Limb (tissue), 2 donors: Measurements from ENCODE around the gene KRTAP22-2.

Experiments
- DNase-seq, 2 donors: peaks; one replicate each; pipeline ENCODE4 v3.0.0-alpha.2; 2016; ENCODE audit errors: extremely low spot score in 2 of 2

The KRTAP22-2 gene

GRCh38 chr21:30590297-30590696 is at the start of gene KRTAP22-2:
TSS of gene KRTAP22-2 (minus strand) at chr21:30590397.
- DNase-seq, result no peak

DNA sequence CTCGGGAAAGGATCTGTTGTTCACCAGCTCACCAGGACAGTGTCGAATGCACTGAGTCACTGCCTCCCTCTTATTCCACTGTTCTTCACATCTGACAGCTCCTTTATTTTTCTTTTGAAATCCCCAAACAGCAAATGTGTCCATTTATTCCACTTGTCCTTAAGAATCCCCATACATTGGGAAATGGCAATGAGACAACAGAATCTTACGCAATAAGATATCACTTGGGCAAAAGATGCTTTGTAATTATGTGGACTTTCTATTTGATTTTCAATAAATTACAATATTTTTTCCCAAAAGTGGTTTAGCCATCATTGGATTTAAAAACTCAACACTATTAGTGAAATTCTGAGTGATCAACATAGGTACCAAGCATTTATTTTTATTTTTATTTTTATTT is 48.5 kb upstream of the KRTAP22-2 start:
- no peak for DNase-seq

DNA sequence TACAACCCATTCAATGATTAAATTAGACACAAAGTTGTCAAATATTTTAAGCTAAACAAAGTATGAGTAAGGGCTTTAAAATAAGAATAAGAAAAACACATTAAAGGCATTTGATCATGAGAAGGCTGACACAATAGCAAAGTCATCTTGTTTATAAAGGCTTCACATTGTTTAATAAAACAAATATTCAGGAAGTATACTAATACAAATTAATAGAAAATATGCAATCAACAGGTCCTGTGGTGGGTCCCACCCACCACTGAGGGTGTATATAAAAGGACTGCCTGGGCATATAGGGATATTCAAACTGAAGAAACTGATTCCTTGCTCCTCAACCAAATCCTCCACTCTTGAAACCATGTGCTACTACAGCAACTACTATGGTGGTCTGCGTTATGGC is 44.7 kb upstream of the KRTAP22-2 start, which contains the start of gene KRTAP20-2:
Gene KRTAP20-2 (plus strand): TSS at position 301 of the 400 bp plus-strand sequence. CDS start 58 bp downstream, at position 359.
- no peak for DNase-seq

- no peak for DNase-seq
These were observed 39.0 kb upstream of the KRTAP22-2 start for GRCh38 chr21:30629200-30629599.

DNA sequence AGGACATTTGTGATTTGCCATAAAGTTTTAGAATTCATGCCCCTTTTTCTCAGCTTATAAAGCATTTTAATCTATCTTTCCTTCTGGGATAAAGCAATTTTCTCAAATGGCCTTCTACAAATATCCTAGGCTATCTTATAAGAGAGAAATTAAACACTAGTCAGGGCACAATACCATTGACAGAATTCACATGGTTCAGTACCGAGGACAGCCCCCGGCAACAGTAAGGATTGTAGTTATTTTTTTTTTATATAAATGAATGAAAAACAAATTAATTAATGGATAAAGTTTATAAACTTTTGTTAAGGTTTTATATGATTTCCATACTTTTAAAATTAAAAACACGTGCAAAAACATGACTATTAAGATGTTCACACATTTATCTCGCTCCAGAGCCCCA is 37.9 kb upstream of the KRTAP22-2 start:
- DNase-seq, result no peak

DNA sequence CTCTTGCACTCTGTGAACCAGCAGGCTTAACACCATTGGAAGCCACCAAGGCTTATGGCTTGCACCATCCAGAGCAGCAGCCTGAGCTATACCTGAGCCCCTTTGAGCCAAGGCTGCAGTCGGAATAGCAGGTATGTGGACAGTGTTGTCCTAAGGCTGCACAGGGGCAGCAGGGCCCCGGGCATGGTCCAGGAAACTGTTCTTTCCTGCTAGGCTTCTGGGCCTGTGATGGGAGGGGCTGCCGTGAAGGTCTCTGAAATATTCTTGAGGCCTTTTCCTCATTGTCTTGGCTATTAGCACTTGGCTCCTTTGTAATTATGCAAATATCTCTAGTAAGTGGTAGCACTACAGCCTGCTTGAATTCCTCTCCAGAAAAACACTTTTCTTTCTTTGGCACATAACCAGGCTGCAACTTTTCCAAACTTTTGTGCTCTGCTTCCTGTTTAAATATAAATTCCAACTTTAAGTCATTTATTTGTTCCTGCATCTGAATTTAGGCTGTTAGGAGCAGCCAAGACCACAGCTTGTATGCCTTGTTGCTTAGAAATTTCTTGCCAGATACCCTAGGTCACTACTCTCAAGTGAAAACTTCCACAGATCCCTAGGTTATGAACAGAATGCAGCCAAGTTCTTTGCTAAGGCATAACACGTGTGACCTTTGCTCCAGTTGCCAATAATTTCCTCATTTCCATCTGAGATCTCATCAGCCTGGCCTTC is 35.4 kb upstream of the KRTAP22-2 start:
- DNase-seq, result no peak

- DNase-seq, result no peak
These were observed 33.2 kb upstream of the KRTAP22-2 start for GRCh38 chr21:30623362-30623761.

DNA sequence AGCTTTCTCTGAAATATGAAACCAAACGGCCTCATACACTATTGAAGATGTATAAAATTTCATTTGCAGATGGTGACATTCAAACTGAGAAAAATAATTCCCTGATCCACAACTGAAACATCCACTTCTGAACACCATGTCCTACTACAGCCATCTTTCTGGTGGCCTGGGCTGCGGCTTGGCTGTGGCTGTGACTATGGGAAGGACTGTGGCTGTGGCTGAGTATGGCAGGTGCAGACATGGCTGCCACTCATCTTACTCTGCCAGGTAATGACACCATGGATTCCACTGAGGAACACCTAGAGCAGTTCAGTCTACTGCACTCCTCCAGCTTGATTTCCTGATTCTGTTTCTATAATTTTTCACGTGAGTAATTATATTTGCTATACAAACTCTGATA is 30.3 kb upstream of the KRTAP22-2 start, which contains the start of gene KRTAP20-4:
Gene KRTAP20-4 (plus strand): TSS at position 106 of the 400 bp plus-strand sequence.
- no peak for DNase-seq

DNA sequence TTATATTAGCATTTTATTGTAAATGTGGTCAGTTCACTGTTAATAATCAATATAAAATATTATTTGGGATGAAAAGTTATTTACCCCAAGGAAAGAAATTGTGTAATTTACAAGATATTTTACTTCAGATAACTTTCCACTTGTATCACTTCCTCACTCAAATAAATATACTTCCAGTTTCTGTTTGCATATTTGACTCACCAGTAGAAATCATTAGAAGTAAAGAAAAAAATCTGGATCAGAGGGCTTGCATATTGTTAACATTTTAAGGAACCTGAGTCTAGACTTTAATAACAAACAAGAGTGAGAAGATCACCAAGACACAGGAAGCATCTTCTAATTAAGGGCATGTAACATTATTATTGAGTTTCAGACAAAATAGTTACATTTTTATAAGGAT is 29.9 kb upstream of the KRTAP22-2 start:
- DNase-seq, result no peak

DNA sequence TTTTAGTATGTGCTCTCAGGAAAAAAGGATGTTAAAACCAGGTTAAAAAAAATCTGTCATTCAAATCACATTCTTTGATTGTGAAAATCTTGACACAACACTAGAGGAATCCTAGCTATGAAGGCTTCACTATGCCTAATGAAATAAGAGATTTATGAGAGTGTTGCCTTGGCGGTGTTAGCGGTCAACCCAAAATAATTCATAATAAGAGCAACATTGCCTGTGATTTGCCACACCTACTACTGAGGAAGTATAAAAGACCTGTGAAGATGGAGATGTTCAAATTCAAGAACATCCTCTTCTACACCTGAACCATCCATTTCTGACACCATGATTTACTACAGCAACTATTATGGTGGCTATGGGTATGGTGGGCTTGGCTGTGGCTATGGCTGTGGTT is 25.9 kb upstream of the KRTAP22-2 start, which contains the start of gene KRTAP20-1:
Gene KRTAP20-1 (plus strand): TSS at position 301 of the 400 bp plus-strand sequence. CDS start 30 bp downstream, at position 331.
- no peak for DNase-seq

- DNase-seq, result no peak
These were observed 25.0 kb upstream of the KRTAP22-2 start for GRCh38 chr21:30615199-30615598.

DNA sequence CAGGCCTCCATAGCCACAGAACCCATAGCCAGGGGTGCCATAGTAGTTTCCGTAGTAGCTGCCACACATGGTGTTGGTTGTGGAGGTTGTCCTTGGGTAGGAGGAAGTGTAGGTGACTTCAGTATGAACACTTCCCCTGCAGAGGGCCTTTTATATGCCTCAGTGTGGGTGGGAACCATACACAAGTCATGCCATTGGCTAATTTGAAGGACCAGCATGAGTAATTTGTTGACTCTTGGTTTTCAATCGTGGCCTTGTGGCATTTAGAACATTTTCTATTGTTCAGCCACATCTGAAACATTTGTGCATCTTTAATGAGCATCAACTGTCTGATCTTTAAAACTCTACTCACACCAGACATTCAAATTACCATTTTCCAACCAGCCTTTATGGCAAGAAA is 23.6 kb upstream of the KRTAP22-2 start, which contains the start of gene KRTAP6-1:
Gene KRTAP6-1 (minus strand): TSS at position 95 of the 400 bp plus-strand sequence. CDS start 26 bp downstream, at position 69.
- DNase-seq, result no peak

DNA sequence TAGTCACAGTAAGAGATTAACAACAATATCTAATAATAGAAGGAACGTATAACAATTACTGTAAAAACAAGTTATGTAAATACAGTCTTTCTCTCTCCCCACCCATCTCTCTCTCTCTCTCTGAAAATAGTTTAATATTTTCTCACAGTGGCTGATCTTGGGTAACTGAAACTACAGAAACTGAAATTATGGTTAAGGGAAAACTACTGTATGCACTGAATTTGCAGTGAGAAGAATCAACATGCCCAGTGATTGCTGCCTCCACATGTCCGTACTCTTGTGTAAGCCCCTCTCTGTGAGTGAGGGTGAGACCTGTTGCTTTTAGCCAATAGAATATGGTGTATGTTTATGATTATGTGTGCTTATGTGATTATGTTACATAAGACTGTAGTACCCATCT is 21.9 kb upstream of the KRTAP22-2 start:
- no peak for DNase-seq

DNA sequence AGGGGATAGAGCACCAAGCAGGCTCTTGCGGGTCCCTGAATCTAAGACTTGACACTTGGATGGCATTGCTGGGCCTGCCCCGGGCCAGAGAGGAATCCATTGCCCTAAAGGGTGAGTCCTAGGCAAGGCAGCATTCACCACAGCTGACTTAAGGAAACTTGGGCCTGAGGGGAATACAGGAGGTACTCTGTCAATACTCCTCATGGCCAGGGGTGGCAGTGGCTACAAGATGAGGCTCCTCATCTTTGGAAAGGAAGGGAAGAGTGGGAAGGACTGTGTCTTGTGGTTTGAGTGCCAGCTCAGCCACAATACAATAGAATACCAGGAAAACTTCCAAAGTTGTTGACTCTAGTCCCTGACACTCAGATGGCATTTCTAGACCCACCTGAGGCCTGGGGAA is 15.8 kb upstream of the KRTAP22-2 start:
- no peak for DNase-seq

- no peak for DNase-seq
These were observed 10.6 kb upstream of the KRTAP22-2 start, which contains the start of gene KRTAP22-1 for GRCh38 chr21:30600787-30601186. TSS of gene KRTAP22-1 (plus strand) at chr21:30601087.

DNA sequence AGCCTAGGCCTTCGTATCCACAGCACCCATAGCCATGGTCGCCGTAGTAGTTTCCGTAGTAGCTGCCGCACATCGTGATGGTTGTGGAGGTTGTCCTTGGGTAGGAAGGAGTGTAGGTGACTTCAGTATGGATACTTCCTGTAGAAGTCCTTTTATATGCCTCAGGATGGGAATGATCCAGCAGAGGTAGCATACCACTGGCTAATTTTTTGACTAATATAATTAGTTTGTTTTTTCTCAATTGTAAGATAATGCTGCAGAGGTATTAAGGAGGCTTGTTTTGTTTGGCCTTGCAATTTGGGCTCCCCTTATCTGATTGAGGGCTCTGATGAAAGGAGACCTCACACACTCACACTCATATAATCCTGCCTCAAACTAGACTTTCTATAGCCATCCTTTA is 8.6 kb upstream of the KRTAP22-2 start, which contains the start of gene KRTAP6-2:
Gene KRTAP6-2 (minus strand): TSS at position 101 of the 400 bp plus-strand sequence. CDS start 28 bp downstream, at position 73.
- DNase-seq, result no peak

DNA sequence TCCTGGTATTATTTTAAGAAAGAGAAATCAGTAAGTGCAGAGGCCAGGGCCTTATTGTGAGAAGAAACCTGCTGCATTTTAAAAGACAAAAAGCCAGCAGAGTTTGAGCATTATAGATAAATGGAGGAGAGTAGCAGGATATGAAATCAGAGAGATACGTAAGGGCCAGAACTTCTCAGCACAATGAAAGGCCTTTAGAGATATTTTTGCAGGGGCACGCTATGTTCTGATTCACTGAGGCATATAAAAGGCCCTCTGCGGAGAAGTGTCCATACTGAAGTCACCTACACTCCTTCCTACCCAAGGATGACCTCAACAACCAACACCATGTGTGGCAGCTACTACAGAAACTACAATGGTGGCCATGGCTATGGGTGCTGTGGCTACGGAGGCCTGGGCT is 1.9 kb upstream of the KRTAP22-2 start, which contains the start of gene KRTAP6-3:
Gene KRTAP6-3 (plus strand): TSS at position 301 of the 400 bp plus-strand sequence. CDS start 6 bp downstream, at position 307.
- no peak for DNase-seq

GRCh38 chr21:30582870-30583269 is 7.3 kb downstream of the KRTAP22-2 start:
- no peak for DNase-seq

DNA sequence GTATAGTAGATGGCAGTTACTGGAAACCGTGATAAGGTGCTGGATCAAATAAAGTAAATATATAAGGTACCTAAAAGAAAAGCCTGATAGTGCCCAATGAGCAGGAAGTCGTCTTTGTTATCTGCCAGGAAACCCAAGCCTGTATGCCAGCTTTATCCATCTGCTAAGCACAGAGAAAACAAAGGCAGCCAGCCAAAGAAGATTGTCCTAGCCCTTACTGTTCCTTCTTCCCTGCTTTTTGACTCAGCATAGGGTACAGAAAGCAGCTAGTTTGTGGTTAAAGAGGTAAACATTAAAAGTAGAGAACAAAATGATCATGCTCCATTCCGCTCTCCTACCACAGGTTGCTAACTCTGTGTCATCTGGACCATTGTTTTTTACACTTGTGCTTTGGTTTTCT is 10.1 kb downstream of the KRTAP22-2 start:
- no peak for DNase-seq

GRCh38 chr21:30579346-30579745 is 10.9 kb downstream of the KRTAP22-2 start:
- no peak for DNase-seq

DNA sequence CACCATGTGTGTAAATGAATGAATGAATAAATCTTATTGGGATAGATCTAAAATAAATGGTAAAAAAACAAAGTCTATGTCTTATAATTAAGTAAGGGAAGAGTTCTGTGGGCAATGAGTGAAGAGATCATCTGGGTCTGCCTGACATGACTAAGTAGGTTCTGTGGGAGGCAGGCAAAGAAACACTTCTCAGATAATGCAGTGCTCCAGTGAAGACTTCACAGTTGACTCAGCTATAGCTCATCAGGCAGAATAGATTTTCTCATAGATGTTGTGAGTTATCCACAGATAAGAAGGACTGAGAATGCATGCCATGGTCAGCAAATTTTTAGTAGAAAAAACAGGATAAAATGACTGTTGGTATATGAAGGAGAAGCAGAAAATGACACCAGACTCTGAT is 12.4 kb downstream of the KRTAP22-2 start:
- no peak for DNase-seq

- DNase-seq, result no peak
These were observed 22.6 kb downstream of the KRTAP22-2 start for GRCh38 chr21:30567617-30568016.

- DNase-seq, result no peak
These were observed 26.6 kb downstream of the KRTAP22-2 start for GRCh38 chr21:30563630-30564029.
